ENCODE data around the gene KRTAP4-5.

DNA sequence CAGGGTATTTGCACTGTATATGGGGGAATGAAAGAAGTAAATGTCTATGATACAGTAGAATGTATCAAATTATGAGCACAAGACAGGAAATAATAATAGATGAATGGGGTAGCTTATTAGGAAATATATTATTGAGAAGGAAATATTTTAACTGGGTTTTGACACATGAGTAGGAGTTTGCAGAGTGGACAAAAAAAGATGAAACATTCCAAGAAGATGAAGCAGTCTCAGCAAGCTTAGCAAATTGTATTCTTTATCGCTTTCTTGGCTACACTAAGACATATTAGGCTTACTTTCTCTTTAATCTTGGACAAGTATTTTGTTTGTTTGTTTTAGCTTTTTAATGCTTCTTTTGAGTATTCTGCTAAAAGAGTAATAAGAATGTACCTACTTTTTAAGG is 45.7 kb downstream of the KRTAP4-5 start:
- TF ChIP-seq CTCF (IDR thresholded peaks at IDR 0.05) (no peak), POLR2A (IDR thresholded peaks at IDR 0.05) (no peak)

Measured in testis (tissue), 2 donors.